HepG2 (cell line): ENCODE measurements around the gene PTGDS. TPM values are rescaled to one million over a fixed set of nuclear protein-coding genes. Genes with fewer than 3 reads are reported as not detected.

Experiments used
- ATAC-seq: fragments of 200-7000 bp; cut with Tn5 transposase; 3 replicates; pipeline ENCODE4 v1.9.1; 2020; ENCODE audit warnings: mild to moderate bottlenecking, moderate library complexity
- BruUV-seq: library from RNA; stranded (reverse); fragments of 400-500 nt; replicated peaks from 2 replicates; lab custom pipeline; 2021; lab: Mats Ljungman, UMichigan
- CTCF ChIA-PET: fragments of 300-600 bp; formaldehyde crosslinking; extraction: SDS; loops from one replicate; lab custom pipeline; 2021; ENCODE audit warnings: low total read pairs, inconsistent platforms, low intra/inter-chr PET ratio; lab: Yijun Ruan, JAX
- POLR2A ChIA-PET: fragments of 350-600 bp; sonication (Branson Sonifier 250); formaldehyde crosslinking; loops from one replicate; lab custom pipeline; 2020; ENCODE audit warnings: antibody characterized with exemption, inconsistent platforms; lab: Yijun Ruan, JAX
- DNase-seq: peaks from one replicate; pipeline ENCODE4 v3.0.0-alpha.2; 2015; ENCODE audit warnings: low spot score
- FAIRE-seq: peaks from 3 replicates; lab custom pipeline; 2011; peaks lifted over from hg19 to GRCh38; lab: Jason Lieb, UNC
- H2AFZ ChIP-seq: one replicate; pipeline ENCODE4 v1.6.1; 2011; ENCODE audit warnings: low read length, inconsistent platforms
- H3K27ac ChIP-seq: fragments of 300-600 bp; 3 replicates; pipeline ENCODE4 v1.8.0; 2011; ENCODE audit warnings: mixed run types, mild to moderate bottlenecking, mixed read lengths, low read length, inconsistent platforms; ENCODE audit not compliant: insufficient read depth; ENCODE audit errors: extremely low read length
- H3K27me3 ChIP-seq, 2 experiments: fragments of 200-600 bp in 1 of 2; 2 replicates in 1 of 2; 3 replicates in 1 of 2; pipeline versions ENCODE4 v1.6.0 to v1.8.0; 2011; ENCODE audit warnings: low read length in 2 of 2, mild to moderate bottlenecking in 2 of 2, moderate library complexity in 2 of 2, inconsistent platforms in 1 of 2; ENCODE audit not compliant: insufficient read depth in 2 of 2, control insufficient read depth in 1 of 2
- H3K36me3 ChIP-seq, 2 experiments: fragments of 200-600 bp in 1 of 2; replicated peaks in 1 of 2; 2 replicates in 1 of 2; 3 replicates in 1 of 2; pipeline versions ENCODE4 v1.5.1 to v1.8.0; 2011; ENCODE audit warnings: low read length in 2 of 2, inconsistent platforms in 1 of 2; ENCODE audit not compliant: insufficient read depth in 2 of 2, control insufficient read depth in 1 of 2
- H3K4me1 ChIP-seq: 2 replicates; pipeline ENCODE4 v1.5.1; 2012; ENCODE audit warnings: low read length, inconsistent platforms; ENCODE audit not compliant: insufficient read depth
- H3K4me2 ChIP-seq: 2 replicates; pipeline ENCODE4 v1.6.0; 2011; ENCODE audit warnings: low read depth, low read length, inconsistent platforms
- H3K4me3 ChIP-seq, 3 experiments: fragments of 200-600 bp in 1 of 3; sonication (generic), shearing (Covaris generic) in 1 of 3; replicated peaks in 1 of 3; 2 replicates each; pipeline ENCODE4 v1.5.1; 2011 to 2016; ENCODE audit warnings: low read length in 3 of 3, inconsistent platforms in 2 of 3, low read depth in 2 of 3, mild to moderate bottlenecking in 2 of 3, control low read depth in 1 of 3, mixed read lengths in 1 of 3; ENCODE audit not compliant: insufficient read depth in 1 of 3
- H3K79me2 ChIP-seq: one replicate; pipeline ENCODE4 v1.6.1; 2011; ENCODE audit warnings: low read length, inconsistent platforms; ENCODE audit not compliant: insufficient read depth
- H3K9ac ChIP-seq: 2 replicates; pipeline ENCODE4 v1.6.0; 2011; ENCODE audit warnings: mild to moderate bottlenecking, low read depth, low read length, inconsistent platforms; ENCODE audit not compliant: insufficient read depth
- H3K9me3 ChIP-seq: 2 replicates; pipeline ENCODE4 v1.5.1; 2012; ENCODE audit warnings: mild to moderate bottlenecking, low read length
- H4K20me1 ChIP-seq: 2 replicates; pipeline ENCODE4 v1.6.0; 2011; ENCODE audit warnings: inconsistent platforms, mild to moderate bottlenecking, low read length, moderate library complexity; ENCODE audit not compliant: insufficient read depth
- AGO1 ChIP-seq: fragments of 200-400 bp; formaldehyde crosslinking; IDR thresholded peaks from 2 replicates; pipeline ENCODE4 v1.6.1; 2017; ENCODE audit warnings: mild to moderate bottlenecking, low read depth, low read length, moderate library complexity; ENCODE audit not compliant: poor library complexity, severe bottlenecking
- ETV6 ChIP-seq: sonication (generic); formaldehyde crosslinking; conservative IDR thresholded peaks from 2 replicates; pipeline ENCODE4 v1.4.0; 2020; ENCODE audit warnings: missing genetic modification reagents
- IRF2 ChIP-seq: IDR thresholded peaks from 2 replicates; pipeline ENCODE4 v1.6.1; 2018; ENCODE audit warnings: missing genetic modification reagents, missing compliant biosample characterization
- ISL2 ChIP-seq: sonication (generic); formaldehyde crosslinking; IDR thresholded peaks from 2 replicates; pipeline ENCODE4 v1.5.0; 2020; ENCODE audit warnings: missing genetic modification reagents
- NFIC ChIP-seq: IDR thresholded peaks from 2 replicates; pipeline ENCODE4 v1.6.1; 2012; ENCODE audit warnings: mild to moderate bottlenecking, low read length, inconsistent platforms
- NR1H2 ChIP-seq: sonication (generic); formaldehyde crosslinking; IDR thresholded peaks from 2 replicates; pipeline ENCODE4 v1.8.1; 2022; ENCODE audit warnings: low read depth, missing genetic modification reagents, borderline replicate concordance
- PAF1 ChIP-seq: IDR thresholded peaks from 2 replicates; pipeline ENCODE4 v1.6.1; 2016; ENCODE audit warnings: missing genetic modification reagents, missing compliant biosample characterization
- PHF21A ChIP-seq: sonication (generic); formaldehyde crosslinking; IDR thresholded peaks from 2 replicates; pipeline ENCODE4 v1.5.0; 2020; ENCODE audit warnings: mild to moderate bottlenecking, missing genetic modification reagents
- RBFOX2 ChIP-seq: fragments of 200-400 bp; formaldehyde crosslinking; IDR thresholded peaks from 2 replicates; pipeline ENCODE4 v1.6.1; 2017; ENCODE audit warnings: low read depth, mild to moderate bottlenecking, low read length
- SALL1 ChIP-seq: sonication (generic); formaldehyde crosslinking; IDR thresholded peaks from 2 replicates; pipeline ENCODE4 v1.8.0; 2022; ENCODE audit warnings: mild to moderate bottlenecking, missing genetic modification reagents
- SIX1 ChIP-seq: sonication (generic); formaldehyde crosslinking; IDR thresholded peaks from 2 replicates; pipeline ENCODE4 v1.4.0; 2020; ENCODE audit warnings: missing genetic modification reagents, borderline replicate concordance
- SP5 ChIP-seq: IDR thresholded peaks from 2 replicates; pipeline ENCODE4 v1.6.1; 2016; ENCODE audit warnings: low read depth, borderline replicate concordance
- ZNF292 ChIP-seq: sonication (generic); formaldehyde crosslinking; IDR thresholded peaks from 2 replicates; pipeline ENCODE4 v1.8.1; 2022; ENCODE audit warnings: mild to moderate bottlenecking, low read depth, missing genetic modification reagents, borderline replicate concordance
- ZNF296 ChIP-seq: sonication (generic); formaldehyde crosslinking; conservative IDR thresholded peaks from 2 replicates; pipeline ENCODE4 v1.5.0; 2020; ENCODE audit warnings: mild to moderate bottlenecking, missing genetic modification reagents
- ZNF432 ChIP-seq: sonication (generic); formaldehyde crosslinking; IDR thresholded peaks from 2 replicates; pipeline ENCODE4 v1.5.0; 2020; ENCODE audit warnings: missing genetic modification reagents, mild to moderate bottlenecking, borderline replicate concordance
- ZNF530 ChIP-seq: sonication (generic); formaldehyde crosslinking; IDR thresholded peaks from 2 replicates; pipeline ENCODE4 v1.5.0; 2020; ENCODE audit warnings: low read depth, mild to moderate bottlenecking, missing genetic modification reagents
- WGBS: methylation state at CpG from one replicate; pipeline ENCODE4 v1.1.6; 2017; ENCODE audit warnings: low lambda C conversion rate; 5-methylcytosine and 5-hydroxymethylcytosine counted together
- in situ Hi-C: cut with HindIII; loops from 2 replicates; pipeline ENCODE4 v1.10.0; 2017; ENCODE audit warnings: low pct_unique_long_range_greater_than_20kb; ENCODE audit not compliant: extremely low pct_ligation_motif_present
- intact Hi-C: fragments of 100-400 bp; cut with micrococcal nuclease; formaldehyde crosslinking; loops from one replicate; pipeline ENCODE4 v1.10.0; 2022; ENCODE audit not compliant: unreplicated experiment
- polyA plus RNA-seq, 8 experiments: library from polyadenylated mRNA; depleted of rRNA in 3 of 8; stranded (reverse) in 7 of 8; unstranded in 1 of 8; fragments of >200 nt; fragmentation: Illumina TruSeq in 4 of 8; extraction: Trizol in 4 of 8; gene quantifications; 2 replicates each; pipeline versions ENCODE4 v1.2.1 to v1.2.3, GENCODE V29; 2011 to 2016; ENCODE audit warnings: low read depth in 4 of 8, missing spikeins in 1 of 8, mixed read lengths in 1 of 8; ENCODE audit not compliant: insufficient read depth in 1 of 8
- total RNA-seq, 5 experiments: library from RNA; depleted of rRNA; stranded (reverse); fragments of >200 nt; fragmentation: Illumina TruSeq; extraction: Trizol; gene quantifications; 2 replicates each; pipeline ENCODE4 v1.2.3, GENCODE V29; 2016; ENCODE audit warnings: low read depth in 1 of 5
- TF ChIP-seq, protein P1 (sequence below): sonication (generic); formaldehyde crosslinking; IDR thresholded peaks from 2 replicates; pipeline ENCODE4 v1.5.1; 2020; ENCODE audit warnings: missing genetic modification reagents, mild to moderate bottlenecking, borderline replicate concordance
- TF ChIP-seq, protein P2 (sequence below): sonication (generic); formaldehyde crosslinking; IDR thresholded peaks from 2 replicates; pipeline ENCODE4 v1.4.0; 2020; ENCODE audit warnings: mild to moderate bottlenecking, missing genetic modification reagents, borderline replicate concordance
- TF ChIP-seq, protein P3 (sequence below): sonication (generic); formaldehyde crosslinking; conservative IDR thresholded peaks from 2 replicates; pipeline ENCODE4 v1.8.1; 2023; ENCODE audit warnings: missing genetic modification reagents

Gene PTGDS
- total and polyA plus RNA-seq, 2 of the 13 experiments (the other 11 are each of a cell fraction or from before 2014, with no cell fraction given) = 0.33 to 0.50 TPM

DNA sequence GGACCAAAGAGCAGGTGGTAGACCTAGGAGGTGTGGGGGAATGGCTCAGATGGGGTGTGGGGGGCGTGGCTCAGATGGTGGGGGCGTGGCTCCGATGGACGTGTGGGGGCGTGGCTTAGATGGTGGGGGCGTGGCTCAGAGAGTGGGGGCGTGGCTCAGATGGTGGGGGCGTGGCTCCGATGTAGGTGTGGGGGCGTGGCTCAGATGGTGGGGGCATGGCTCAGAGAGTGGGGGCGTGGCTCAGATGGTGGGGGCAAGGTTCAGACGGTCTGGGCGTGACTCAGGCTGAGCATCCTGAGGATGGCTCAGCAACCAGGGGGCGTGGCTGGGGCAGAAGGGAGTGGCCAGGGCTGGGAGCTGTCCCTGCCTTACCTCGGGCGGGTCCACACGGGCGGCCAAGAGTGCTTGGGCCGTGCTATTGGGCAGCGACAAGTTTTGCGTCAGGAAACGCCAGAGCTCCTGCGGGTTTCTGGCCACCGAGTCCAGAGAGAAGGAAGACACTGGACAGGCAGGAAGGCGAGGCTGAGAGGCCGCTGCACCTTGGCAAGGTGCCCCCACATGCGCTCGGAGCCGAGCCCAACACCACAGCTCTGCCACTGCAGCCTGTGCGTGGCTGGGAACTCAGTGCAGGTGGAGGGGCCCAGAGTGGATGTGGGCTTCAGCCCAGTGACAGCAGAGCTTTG, 44.8 kb downstream of the PTGDS start:
- 31% methylated on average over 15 of the region's 30 CpGs for WGBS
- DNase-seq = peak; percentile 88
- intact Hi-C loops = no loop called here
- H3K36me3 ChIP-seq = no peaks in the 10 kb centered on the region
- H3K79me2 ChIP-seq = no peaks in the 10 kb centered on the region
- H3K9ac ChIP-seq = peak overlapping the region; percentile 11; the same call in 1 of the 2 replicates
- peak; percentile 84 for ATAC-seq
- no peak overlapping the region for H2AFZ ChIP-seq
- H3K9me3 ChIP-seq = no peaks in the 10 kb centered on the region
- peaks cover 56% of the 10 kb centered on the region for H3K4me1 ChIP-seq
- no TSS peak for BruUV-seq
- H3K4me3 ChIP-seq = no peak overlapping the region; a peak in 1 of 6 replicates
- POLR2A ChIA-PET = interaction anchor here (0.7 to 1.7 kb wide), 8 partner anchors 10 to 222 kb away, joined by 3 to 6 read pairs (median 4); partner anchors contain the start of genes CLIC3, FUT7 and PAXX
- peak; percentile 90 for FAIRE-seq
- H3K27ac ChIP-seq = peak overlapping the region; percentile 36
- in situ Hi-C loops = no loop called here
- H3K4me2 ChIP-seq = peak overlapping the region; percentile 45; the same call in 1 of the 2 replicates
- H3K27me3 ChIP-seq = no peaks in the 10 kb centered on the region; a peak in 1 of 5 replicates
- H4K20me1 ChIP-seq = no peaks in the 10 kb centered on the region
- CTCF ChIA-PET = no interaction called here
- 0 out of 2 replicates have a peak, but pooled peaks have one; percentile 15 for TF ChIP-seq SALL1 (CRISPR knock-in tag)
- no peak for TF ChIP-seq ISL2
- TF ChIP-seq SIX1 (CRISPR knock-in tag) = no peak
- TF ChIP-seq, protein P1, sequence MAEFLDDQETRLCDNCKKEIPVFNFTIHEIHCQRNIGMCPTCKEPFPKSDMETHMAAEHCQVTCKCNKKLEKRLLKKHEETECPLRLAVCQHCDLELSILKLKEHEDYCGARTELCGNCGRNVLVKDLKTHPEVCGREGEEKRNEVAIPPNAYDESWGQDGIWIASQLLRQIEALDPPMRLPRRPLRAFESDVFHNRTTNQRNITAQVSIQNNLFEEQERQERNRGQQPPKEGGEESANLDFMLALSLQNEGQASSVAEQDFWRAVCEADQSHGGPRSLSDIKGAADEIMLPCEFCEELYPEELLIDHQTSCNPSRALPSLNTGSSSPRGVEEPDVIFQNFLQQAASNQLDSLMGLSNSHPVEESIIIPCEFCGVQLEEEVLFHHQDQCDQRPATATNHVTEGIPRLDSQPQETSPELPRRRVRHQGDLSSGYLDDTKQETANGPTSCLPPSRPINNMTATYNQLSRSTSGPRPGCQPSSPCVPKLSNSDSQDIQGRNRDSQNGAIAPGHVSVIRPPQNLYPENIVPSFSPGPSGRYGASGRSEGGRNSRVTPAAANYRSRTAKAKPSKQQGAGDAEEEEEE (CRISPR knock-in tag) = 0 out of 2 replicates have a peak, but pooled peaks have one; percentile 27
- TF ChIP-seq IRF2 = no peak
- no peak for TF ChIP-seq ZNF530
- no peak for TF ChIP-seq PHF21A (CRISPR knock-in tag)
- TF ChIP-seq NR1H2 (CRISPR knock-in tag) = no peak
- 0 out of 2 replicates have a peak, but pooled peaks have one; percentile 30 for TF ChIP-seq RBFOX2
- TF ChIP-seq ZNF296 (CRISPR knock-in tag) = no peak
- TF ChIP-seq, protein P2, sequence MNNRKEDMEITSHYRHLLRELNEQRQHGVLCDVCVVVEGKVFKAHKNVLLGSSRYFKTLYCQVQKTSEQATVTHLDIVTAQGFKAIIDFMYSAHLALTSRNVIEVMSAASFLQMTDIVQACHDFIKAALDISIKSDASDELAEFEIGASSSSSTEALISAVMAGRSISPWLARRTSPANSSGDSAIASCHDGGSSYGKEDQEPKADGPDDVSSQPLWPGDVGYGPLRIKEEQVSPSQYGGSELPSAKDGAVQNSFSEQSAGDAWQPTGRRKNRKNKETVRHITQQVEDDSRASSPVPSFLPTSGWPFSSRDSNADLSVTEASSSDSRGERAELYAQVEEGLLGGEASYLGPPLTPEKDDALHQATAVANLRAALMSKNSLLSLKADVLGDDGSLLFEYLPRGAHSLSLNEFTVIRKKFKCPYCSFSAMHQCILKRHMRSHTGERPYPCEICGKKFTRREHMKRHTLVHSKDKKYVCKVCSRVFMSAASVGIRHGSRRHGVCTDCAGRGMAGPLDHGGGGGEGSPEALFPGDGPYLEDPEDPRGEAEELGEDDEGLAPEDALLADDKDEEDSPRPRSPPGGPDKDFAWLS (CRISPR knock-in tag) = no peak
- TF ChIP-seq ETV6 (CRISPR knock-in tag) = no peak
- TF ChIP-seq PAF1 (CRISPR knock-in tag) = no peak
- TF ChIP-seq ZNF292 (CRISPR knock-in tag) = no peak
- TF ChIP-seq ZNF432 (CRISPR knock-in tag) = no peak
- TF ChIP-seq AGO1 = peak; percentile 6
- TF ChIP-seq, protein P3, sequence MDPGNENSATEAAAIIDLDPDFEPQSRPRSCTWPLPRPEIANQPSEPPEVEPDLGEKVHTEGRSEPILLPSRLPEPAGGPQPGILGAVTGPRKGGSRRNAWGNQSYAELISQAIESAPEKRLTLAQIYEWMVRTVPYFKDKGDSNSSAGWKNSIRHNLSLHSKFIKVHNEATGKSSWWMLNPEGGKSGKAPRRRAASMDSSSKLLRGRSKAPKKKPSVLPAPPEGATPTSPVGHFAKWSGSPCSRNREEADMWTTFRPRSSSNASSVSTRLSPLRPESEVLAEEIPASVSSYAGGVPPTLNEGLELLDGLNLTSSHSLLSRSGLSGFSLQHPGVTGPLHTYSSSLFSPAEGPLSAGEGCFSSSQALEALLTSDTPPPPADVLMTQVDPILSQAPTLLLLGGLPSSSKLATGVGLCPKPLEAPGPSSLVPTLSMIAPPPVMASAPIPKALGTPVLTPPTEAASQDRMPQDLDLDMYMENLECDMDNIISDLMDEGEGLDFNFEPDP = no peak
- no peak for TF ChIP-seq NFIC
- peak; percentile 71; the same call in 1 of the 2 replicates for TF ChIP-seq SP5 (CRISPR knock-in tag)
